ENCODE results near the gene LRRC8C. TPM values are rescaled to one million over a fixed set of nuclear protein-coding genes. Genes with fewer than 3 reads are reported as not detected.

The LRRC8C gene
- total RNA-seq, 1 donor from 2014 or later = 9.8 TPM

- no peak for TF ChIP-seq CTCF (conservative IDR thresholded peaks at IDR 0.05; ENCODE audit: low read depth, low read length)
- no peak for DNase-seq (ENCODE audit: low read depth)
- no peak overlapping the region for H3K4me3 ChIP-seq (ENCODE audit: low read depth, low read length)
Measured at GRCh38 chr1:89613928-89614327, 19.0 kb upstream of the LRRC8C start.

- DNase-seq (ENCODE audit: low read depth) = no peak
- TF ChIP-seq CTCF (conservative IDR thresholded peaks at IDR 0.05; ENCODE audit: low read depth, low read length) = peak; percentile 58
- no peak overlapping the region for H3K4me3 ChIP-seq (ENCODE audit: low read depth, low read length)
Measured at GRCh38 chr1:89615676-89616598, 17.0 kb upstream of the LRRC8C start.

- TF ChIP-seq CTCF (conservative IDR thresholded peaks at IDR 0.05; ENCODE audit: low read depth, low read length) = no peak
- no peak for DNase-seq (ENCODE audit: low read depth)
- H3K4me3 ChIP-seq (ENCODE audit: low read depth, low read length) = no peak overlapping the region
Measured at GRCh38 chr1:89616844-89617627, 15.9 kb upstream of the LRRC8C start.

GRCh38 chr1:89620664-89621063 lies 12.3 kb upstream of the LRRC8C start:
- no peak for TF ChIP-seq CTCF (conservative IDR thresholded peaks at IDR 0.05; ENCODE audit: low read depth, low read length)
- DNase-seq (ENCODE audit: low read depth) = no peak
- H3K4me3 ChIP-seq (ENCODE audit: low read depth, low read length) = no peak overlapping the region

- no peak for DNase-seq (ENCODE audit: low read depth)
- peak; percentile 23 for TF ChIP-seq CTCF (conservative IDR thresholded peaks at IDR 0.05; ENCODE audit: low read depth, low read length)
Measured at GRCh38 chr1:89622895-89623294, 10.0 kb upstream of the LRRC8C start.

GRCh38 chr1:89624314-89624713 lies 8.6 kb upstream of the LRRC8C start:
- no peak for TF ChIP-seq CTCF (conservative IDR thresholded peaks at IDR 0.05; ENCODE audit: low read depth, low read length)
- DNase-seq (ENCODE audit: low read depth) = no peak
- no peak overlapping the region for H3K4me3 ChIP-seq (ENCODE audit: low read depth, low read length)

More at GRCh38 chr1:89622895-89623294, 10.0 kb upstream of the LRRC8C start:
- H3K4me3 ChIP-seq (ENCODE audit: low read depth, low read length) = no peak overlapping the region

Measured in epithelial cell of proximal tubule (primary cell).